GM12878 (cell line): ENCODE measurements around the gene HDAC8. TPM values are rescaled to one million over a fixed set of nuclear protein-coding genes. Genes with fewer than 3 reads are reported as not detected.

ENCODE experiments used
- ATAC-seq: fragments of 200-7000 bp; cut with Tn5 transposase; 3 replicates; pipeline ENCODE4 v1.9.1; 2020; ENCODE audit warnings: mild to moderate bottlenecking, moderate library complexity
- BruUV-seq: library from RNA; stranded (reverse); fragments of 400-500 nt; replicated peaks from 2 replicates; lab custom pipeline; 2021; lab: Mats Ljungman, UMichigan
- CTCF ChIA-PET: fragments of 300-600 bp; sonication (Branson Sonifier 250); formaldehyde crosslinking; extraction: SDS; loops from one replicate; lab custom pipeline; 2021; ENCODE audit warnings: inconsistent platforms; lab: Yijun Ruan, JAX
- POLR2A ChIA-PET: fragments of 350-600 bp; formaldehyde crosslinking; extraction: SDS; loops from one replicate; lab custom pipeline; 2021; ENCODE audit warnings: inconsistent platforms; lab: Charles Lee
- RAD21 ChIA-PET: fragments of 300-600 bp; sonication (Branson Sonifier 250); formaldehyde crosslinking; loops from one replicate; lab custom pipeline; 2023; ENCODE audit warnings: antibody characterized with exemption; ENCODE audit not compliant: unreplicated experiment; lab: Charles Lee
- SMC1A ChIA-PET: fragments of 300-600 bp; sonication (Branson Sonifier 250); formaldehyde crosslinking; loops from one replicate; lab custom pipeline; 2023; ENCODE audit not compliant: unreplicated experiment, uncharacterized antibody; lab: Charles Lee
- DNase-seq: peaks from one replicate; pipeline ENCODE4 v3.0.0-alpha.2; 2011; ENCODE audit warnings: low read depth, low spot score
- FAIRE-seq: peaks from 3 replicates; lab custom pipeline; 2011; peaks lifted over from hg19 to GRCh38; lab: Jason Lieb, UNC
- H2AFZ ChIP-seq: 2 replicates; pipeline ENCODE4 v1.6.0; 2011; ENCODE audit warnings: low read depth, low read length, control low read depth; ENCODE audit not compliant: control insufficient read depth
- H3K27ac ChIP-seq: 2 replicates; pipeline ENCODE4 v1.5.1; 2011; ENCODE audit warnings: control low read depth; ENCODE audit not compliant: control insufficient read depth, insufficient read depth
- H3K27me3 ChIP-seq, 2 experiments: replicated peaks in 1 of 2; 2 replicates each; pipeline versions ENCODE4 v1.6.0 to v1.6.1; 2011; ENCODE audit warnings: low read length in 1 of 2; ENCODE audit not compliant: control insufficient read depth in 2 of 2, insufficient read depth in 2 of 2
- H3K36me3 ChIP-seq, 2 experiments: 2 replicates each; pipeline ENCODE4 v1.5.1; 2011; ENCODE audit warnings: low read length in 1 of 2; ENCODE audit not compliant: control insufficient read depth in 2 of 2, insufficient read depth in 2 of 2
- H3K4me1 ChIP-seq: 2 replicates; pipeline ENCODE4 v1.6.1; 2011; ENCODE audit warnings: mild to moderate bottlenecking, low read length, moderate library complexity, mixed read lengths; ENCODE audit not compliant: control insufficient read depth, insufficient read depth
- H3K4me2 ChIP-seq: 2 replicates; pipeline ENCODE4 v1.6.0; 2011; ENCODE audit warnings: control low read depth; ENCODE audit not compliant: control insufficient read depth, insufficient read depth
- H3K4me3 ChIP-seq: fragments of 200-600 bp; sonication (generic); 2 replicates; pipeline ENCODE4 v1.5.1; 2016
- H3K79me2 ChIP-seq: 2 replicates; pipeline ENCODE4 v1.6.0; 2011; ENCODE audit warnings: low read length; ENCODE audit not compliant: control insufficient read depth, insufficient read depth
- H3K9ac ChIP-seq: 2 replicates; pipeline ENCODE4 v1.8.0; 2011; ENCODE audit warnings: low read length, control low read depth, mixed read lengths; ENCODE audit not compliant: control insufficient read depth, insufficient read depth
- H3K9me3 ChIP-seq: replicated peaks from 3 replicates; pipeline ENCODE4 v1.5.1; 2011; ENCODE audit warnings: mild to moderate bottlenecking, low read length; ENCODE audit not compliant: control insufficient read depth, insufficient read depth
- H4K20me1 ChIP-seq: 2 replicates; pipeline ENCODE4 v1.6.0; 2011; ENCODE audit not compliant: control insufficient read depth, insufficient read depth
- ATF3 ChIP-seq: IDR thresholded peaks from 2 replicates; pipeline ENCODE4 v1.6.1; 2011; ENCODE audit warnings: low read depth, mild to moderate bottlenecking, low read length, moderate library complexity, borderline replicate concordance; ENCODE audit errors: extremely low read depth
- BACH1 ChIP-seq: fragments of 450-650 bp; IDR thresholded peaks from 2 replicates; pipeline ENCODE4 v1.6.1; 2017; ENCODE audit warnings: mild to moderate bottlenecking, borderline replicate concordance
- MAX ChIP-seq: IDR thresholded peaks from 2 replicates; pipeline ENCODE4 v1.6.1; 2012; ENCODE audit warnings: low read depth, low read length, improper control_type of control experiment
- MEF2B ChIP-seq: fragments of 450-650 bp; IDR thresholded peaks from 2 replicates; pipeline ENCODE4 v1.6.1; 2018; ENCODE audit warnings: mild to moderate bottlenecking, moderate library complexity; ENCODE audit not compliant: partially characterized antibody, poor library complexity, severe bottlenecking
- MXI1 ChIP-seq: fragments of 150-350 bp; IDR thresholded peaks from 2 replicates; pipeline ENCODE4 v1.6.1; 2011; ENCODE audit warnings: low read depth, mild to moderate bottlenecking, inconsistent platforms, low read length, improper control_type of control experiment
- NBN ChIP-seq: fragments of 450-650 bp; IDR thresholded peaks from 2 replicates; pipeline ENCODE4 v1.6.1; 2016
- RAD21 ChIP-seq: IDR thresholded peaks from 2 replicates; pipeline ENCODE4 v1.6.1; 2011; ENCODE audit warnings: mild to moderate bottlenecking, low read depth, low read length, moderate library complexity; ENCODE audit not compliant: insufficient read depth
- SIX5 ChIP-seq: IDR thresholded peaks from 2 replicates; pipeline ENCODE4 v1.6.1; 2011; ENCODE audit warnings: mild to moderate bottlenecking, low read depth, low read length, moderate library complexity; ENCODE audit not compliant: severe bottlenecking
- TCF12 ChIP-seq: IDR thresholded peaks from 2 replicates; pipeline ENCODE4 v1.6.1; 2011; ENCODE audit warnings: low read depth, mild to moderate bottlenecking, low read length
- TCF7 ChIP-seq: IDR thresholded peaks from 2 replicates; pipeline ENCODE4 v1.6.1; 2014; ENCODE audit warnings: antibody characterized with exemption, borderline replicate concordance
- ZBTB11 ChIP-seq: fragments of 450-650 bp; formaldehyde crosslinking; IDR thresholded peaks from 2 replicates; pipeline ENCODE4 v1.5.0; 2022; ENCODE audit warnings: mild to moderate bottlenecking, missing genetic modification characterization
- ZNF274 ChIP-seq: IDR thresholded peaks from one replicate; pipeline ENCODE4 v1.8.0; 2011; ENCODE audit not compliant: insufficient read length, insufficient read depth
- ZSCAN29 ChIP-seq: fragments of 450-650 bp; IDR thresholded peaks from 2 replicates; pipeline ENCODE4 v1.6.1; 2017; ENCODE audit warnings: mild to moderate bottlenecking, moderate library complexity
- WGBS: methylation state at CpG from one replicate; pipeline ENCODE4 v1.1.6; 2016; ENCODE audit warnings: low lambda C conversion rate; ENCODE audit not compliant: insufficient replicate concordance, insufficient coverage; ENCODE audit errors: missing lambda C conversion rate; 5-methylcytosine and 5-hydroxymethylcytosine counted together
- in situ Hi-C: fragments of 300-500 bp; cut with MboI; formaldehyde crosslinking; loops from 9 replicates; pipeline ENCODE4 v1.14.3; 2018; ENCODE audit warnings: mixed read lengths
- intact Hi-C: fragments of 100-400 bp; cut with micrococcal nuclease; formaldehyde crosslinking; loops from one replicate; pipeline ENCODE4 v1.14.2; 2022; ENCODE audit not compliant: unreplicated experiment
- polyA plus RNA-seq, 11 experiments: library from polyadenylated mRNA; depleted of rRNA in 4 of 11; unstranded in 6 of 11; stranded (reverse) in 5 of 11; fragments of >200 nt; fragmentation: Nextera tagmentation in 4 of 11; fragmentation: Illumina TruSeq in 1 of 11; extraction: Ambion mirVana in 4 of 11; extraction: Trizol in 1 of 11; gene quantifications; 1 replicate in 1 of 11; 2 replicates in 10 of 11; pipeline versions ENCODE4 v1.2.1 to v1.2.3, GENCODE V29; 2011 to 2016; ENCODE audit warnings: inconsistent platforms in 2 of 11, missing spikeins in 2 of 11, low read depth in 1 of 11
- total RNA-seq, 4 experiments: library from RNA; depleted of rRNA in 3 of 4; stranded (reverse); fragments of >200 nt in 3 of 4; fragmentation: Illumina TruSeq in 1 of 4; extraction: Trizol in 1 of 4; gene quantifications; 2 replicates each; pipeline versions ENCODE4 v1.2.1 to v1.2.3, GENCODE V29; 2013 to 2021
- TF ChIP-seq, protein P1 (sequence below): IDR thresholded peaks from 2 replicates; pipeline ENCODE4 v1.6.1; 2012; ENCODE audit warnings: low read depth, low read length, improper control_type of control experiment
- TF ChIP-seq, protein P2 (sequence below): fragments of 450-650 bp; formaldehyde crosslinking; IDR thresholded peaks from 2 replicates; pipeline ENCODE4 v1.4.0; 2020; ENCODE audit warnings: mild to moderate bottlenecking, moderate library complexity

Gene HDAC8
- total and polyA plus RNA-seq, 10 of the 15 experiments (the other 5 are each of a cell fraction or from before 2014, with no cell fraction given), result 18.1 to 34.7 (median 29.1) TPM

DNA sequence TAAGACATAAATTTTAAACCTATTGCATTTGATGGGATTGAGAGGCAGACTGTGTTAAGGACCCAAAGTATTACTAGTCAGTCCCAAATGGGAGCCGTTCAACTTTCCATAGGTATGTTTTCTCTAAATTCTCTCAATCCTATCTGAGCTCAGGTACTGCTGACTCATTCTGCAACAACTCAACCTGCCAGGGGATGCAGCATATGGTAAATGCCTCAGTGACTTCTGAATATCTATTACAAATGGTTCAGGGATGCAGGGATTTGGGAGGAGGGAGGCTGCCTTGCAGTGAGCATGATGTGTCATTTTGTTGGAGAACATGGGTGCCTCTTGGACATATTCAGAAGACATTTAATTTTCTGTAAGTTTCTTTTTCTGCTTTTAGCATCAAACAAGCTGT is 97.3 kb downstream of the HDAC8 start:
- H3K4me1 ChIP-seq, result no peaks in the 10 kb centered on the region
- H3K9ac ChIP-seq, result no peak overlapping the region
- POLR2A ChIA-PET, result no interaction called here
- intact Hi-C loops, result no loop called here
- no peak for FAIRE-seq
- H4K20me1 ChIP-seq, result no peaks in the 10 kb centered on the region
- in situ Hi-C loops, result no loop called here
- H2AFZ ChIP-seq, result no peak overlapping the region
- no peak overlapping the region for H3K4me3 ChIP-seq
- CTCF ChIA-PET, result no interaction called here
- H3K27ac ChIP-seq, result no peak overlapping the region
- SMC1A ChIA-PET, result no interaction called here
- DNase-seq, result no peak
- RAD21 ChIA-PET, result no interaction called here
- no peaks in the 10 kb centered on the region for H3K36me3 ChIP-seq
- ATAC-seq, result no peak
- H3K4me2 ChIP-seq, result no peak overlapping the region
- no TSS peak for BruUV-seq
- no peaks in the 10 kb centered on the region; a peak in 1 of 4 replicates for H3K27me3 ChIP-seq
- no peaks in the 10 kb centered on the region for H3K79me2 ChIP-seq
- no peak for TF ChIP-seq RAD21
- no peak for TF ChIP-seq MEF2B
- TF ChIP-seq MAX, result no peak
- TF ChIP-seq ATF3, result no peak
- TF ChIP-seq TCF12, result no peak
- TF ChIP-seq MXI1, result no peak
- no peak for TF ChIP-seq SIX5
- no peak for TF ChIP-seq TCF7
- TF ChIP-seq BACH1, result no peak
- TF ChIP-seq, protein P1, sequence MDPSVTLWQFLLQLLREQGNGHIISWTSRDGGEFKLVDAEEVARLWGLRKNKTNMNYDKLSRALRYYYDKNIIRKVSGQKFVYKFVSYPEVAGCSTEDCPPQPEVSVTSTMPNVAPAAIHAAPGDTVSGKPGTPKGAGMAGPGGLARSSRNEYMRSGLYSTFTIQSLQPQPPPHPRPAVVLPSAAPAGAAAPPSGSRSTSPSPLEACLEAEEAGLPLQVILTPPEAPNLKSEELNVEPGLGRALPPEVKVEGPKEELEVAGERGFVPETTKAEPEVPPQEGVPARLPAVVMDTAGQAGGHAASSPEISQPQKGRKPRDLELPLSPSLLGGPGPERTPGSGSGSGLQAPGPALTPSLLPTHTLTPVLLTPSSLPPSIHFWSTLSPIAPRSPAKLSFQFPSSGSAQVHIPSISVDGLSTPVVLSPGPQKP, result no peak
- TF ChIP-seq ZBTB11 (CRISPR knock-in tag), result no peak
- TF ChIP-seq ZNF274, result no peak
- no peak for TF ChIP-seq ZSCAN29
- TF ChIP-seq, protein P2, sequence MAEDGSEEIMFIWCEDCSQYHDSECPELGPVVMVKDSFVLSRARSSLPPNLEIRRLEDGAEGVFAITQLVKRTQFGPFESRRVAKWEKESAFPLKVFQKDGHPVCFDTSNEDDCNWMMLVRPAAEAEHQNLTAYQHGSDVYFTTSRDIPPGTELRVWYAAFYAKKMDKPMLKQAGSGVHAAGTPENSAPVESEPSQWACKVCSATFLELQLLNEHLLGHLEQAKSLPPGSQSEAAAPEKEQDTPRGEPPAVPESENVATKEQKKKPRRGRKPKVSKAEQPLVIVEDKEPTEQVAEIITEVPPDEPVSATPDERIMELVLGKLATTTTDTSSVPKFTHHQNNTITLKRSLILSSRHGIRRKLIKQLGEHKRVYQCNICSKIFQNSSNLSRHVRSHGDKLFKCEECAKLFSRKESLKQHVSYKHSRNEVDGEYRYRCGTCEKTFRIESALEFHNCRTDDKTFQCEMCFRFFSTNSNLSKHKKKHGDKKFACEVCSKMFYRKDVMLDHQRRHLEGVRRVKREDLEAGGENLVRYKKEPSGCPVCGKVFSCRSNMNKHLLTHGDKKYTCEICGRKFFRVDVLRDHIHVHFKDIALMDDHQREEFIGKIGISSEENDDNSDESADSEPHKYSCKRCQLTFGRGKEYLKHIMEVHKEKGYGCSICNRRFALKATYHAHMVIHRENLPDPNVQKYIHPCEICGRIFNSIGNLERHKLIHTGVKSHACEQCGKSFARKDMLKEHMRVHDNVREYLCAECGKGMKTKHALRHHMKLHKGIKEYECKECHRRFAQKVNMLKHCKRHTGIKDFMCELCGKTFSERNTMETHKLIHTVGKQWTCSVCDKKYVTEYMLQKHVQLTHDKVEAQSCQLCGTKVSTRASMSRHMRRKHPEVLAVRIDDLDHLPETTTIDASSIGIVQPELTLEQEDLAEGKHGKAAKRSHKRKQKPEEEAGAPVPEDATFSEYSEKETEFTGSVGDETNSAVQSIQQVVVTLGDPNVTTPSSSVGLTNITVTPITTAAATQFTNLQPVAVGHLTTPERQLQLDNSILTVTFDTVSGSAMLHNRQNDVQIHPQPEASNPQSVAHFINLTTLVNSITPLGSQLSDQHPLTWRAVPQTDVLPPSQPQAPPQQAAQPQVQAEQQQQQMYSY (CRISPR knock-in tag), result no peak
- TF ChIP-seq NBN, result no peak
- no peaks in the 10 kb centered on the region for H3K9me3 ChIP-seq
- WGBS, result 14% methylated on average over 1 of the region's 1 CpG
